ENCODE data around the gene FARS2. TPM values are rescaled to one million over a fixed set of nuclear protein-coding genes. Genes with fewer than 3 reads are reported as not detected.

Gene FARS2
- polyA plus RNA-seq, 1 of the 3 experiments (the other 2 are of a cell fraction): 12.5 TPM

DNA sequence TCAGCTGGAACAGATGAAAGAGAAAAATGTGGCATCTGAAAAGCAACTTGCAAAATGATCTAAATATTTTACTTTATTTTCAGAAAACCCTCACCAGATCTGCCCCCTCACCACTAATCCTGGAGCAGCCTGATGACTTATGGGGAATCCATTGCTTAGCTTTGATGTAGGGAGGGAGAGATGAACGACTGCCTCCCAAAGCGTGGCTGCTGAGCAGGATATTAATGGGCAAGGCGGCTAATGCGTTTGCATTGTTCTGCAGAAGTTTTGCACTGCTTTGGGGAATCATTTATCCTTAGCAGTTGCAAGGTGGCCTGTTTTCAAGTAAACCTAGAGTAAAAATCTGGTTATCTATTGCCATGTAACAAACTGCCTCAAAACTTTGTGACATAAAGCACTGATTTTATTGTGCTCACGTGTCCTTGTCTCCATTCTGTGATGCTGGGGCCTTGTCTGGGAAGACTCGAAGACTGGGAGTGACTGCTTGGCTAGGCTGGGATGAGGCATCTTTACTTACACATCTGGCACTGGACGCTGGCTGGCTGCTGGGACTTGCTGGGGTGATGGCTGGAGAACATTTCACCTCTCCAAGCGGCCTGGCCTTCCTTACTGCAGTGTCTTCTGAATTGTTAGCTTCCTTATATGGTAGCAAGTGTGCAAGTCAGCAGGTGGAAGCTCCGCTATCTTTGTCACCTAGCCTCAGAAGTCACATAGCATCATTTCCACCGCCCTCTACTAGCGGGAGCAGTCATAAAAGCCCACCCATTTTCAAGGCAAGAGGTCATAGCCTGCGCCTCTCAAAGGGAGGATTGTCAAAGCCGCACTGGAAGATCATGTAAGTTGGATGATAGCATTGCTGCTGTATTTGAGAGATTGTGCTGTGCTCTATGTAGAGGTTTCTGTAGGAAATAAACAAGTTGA is 432.2 kb downstream of the FARS2 start:
- Histone ChIP-seq H4K20me1 (ENCODE audit: insufficient read depth) (no peaks in the 10 kb centered on the region), H2AFZ (ENCODE audit: low read depth) (no peak overlapping the region), H3K27me3 (ENCODE audit: insufficient read depth) (no peaks in the 10 kb centered on the region), H3K9ac (no peak overlapping the region), H3K79me2 (ENCODE audit: insufficient read depth) (no peaks in the 10 kb centered on the region), H3K27ac (ENCODE audit: low read depth in 2 of 2, low read length in 1 of 2) (no peak overlapping the region), H3K9me2 (no peaks in the 10 kb centered on the region), H3F3A (replicated peaks; ENCODE audit: insufficient read depth) (no peaks in the 10 kb centered on the region), H3K4me3 (ENCODE audit: low read depth in 2 of 2, low read length in 1 of 2) (no peak overlapping the region), H3K36me3 (replicated peaks in 1 of 2; ENCODE audit: control insufficient read depth in 1 of 2, insufficient read depth in 2 of 2, low read length in 1 of 2) (no peaks in the 10 kb centered on the region), H3K4me1 (ENCODE audit: control insufficient read depth in 1 of 2, insufficient read depth in 2 of 2, low read depth in 1 of 2, low read length in 1 of 2) (no peaks in the 10 kb centered on the region; a peak in 2 of 4 replicates), H3K4me2 (no peak overlapping the region), H3K9me3 (no peaks in the 10 kb centered on the region)
- no peak for DNase-seq
- TF ChIP-seq REST (IDR thresholded peaks at IDR 0.05; ENCODE audit: low read depth, low read length): no peak
- no peak for TF ChIP-seq SIN3A (IDR thresholded peaks at IDR 0.05; ENCODE audit: borderline replicate concordance, low read depth, low read length)
- TF ChIP-seq, protein P1, sequence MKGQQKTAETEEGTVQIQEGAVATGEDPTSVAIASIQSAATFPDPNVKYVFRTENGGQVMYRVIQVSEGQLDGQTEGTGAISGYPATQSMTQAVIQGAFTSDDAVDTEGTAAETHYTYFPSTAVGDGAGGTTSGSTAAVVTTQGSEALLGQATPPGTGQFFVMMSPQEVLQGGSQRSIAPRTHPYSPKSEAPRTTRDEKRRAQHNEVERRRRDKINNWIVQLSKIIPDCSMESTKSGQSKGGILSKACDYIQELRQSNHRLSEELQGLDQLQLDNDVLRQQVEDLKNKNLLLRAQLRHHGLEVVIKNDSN (IDR thresholded peaks at IDR 0.05; ENCODE audit: borderline replicate concordance, low read depth): no peak
- no peak for TF ChIP-seq NFIC (IDR thresholded peaks at IDR 0.05; ENCODE audit: borderline replicate concordance)
- no peak for TF ChIP-seq POLR2AphosphoS5 (IDR thresholded peaks at IDR 0.05; ENCODE audit: low read depth, low read length)
- no peak for TF ChIP-seq MEF2A (IDR thresholded peaks at IDR 0.05; ENCODE audit: borderline replicate concordance, low read depth)
- no peak for TF ChIP-seq EP300 (IDR thresholded peaks at IDR 0.05; ENCODE audit: borderline replicate concordance in 1 of 2, low read depth in 1 of 2, low read length in 1 of 2)
- TF ChIP-seq RXRA (IDR thresholded peaks at IDR 0.05; ENCODE audit: borderline replicate concordance, low read depth): no peak
- no peak for TF ChIP-seq FOXJ3 (CRISPR knock-in tag; IDR thresholded peaks at IDR 0.05)
- no peak for TF ChIP-seq SMC3 (IDR thresholded peaks at IDR 0.05; ENCODE audit: low read depth, low read length)
- no peak for TF ChIP-seq GABPA (IDR thresholded peaks at IDR 0.05; ENCODE audit: low read depth)
- no peak for TF ChIP-seq JUND (IDR thresholded peaks at IDR 0.05)
- no peak for TF ChIP-seq ELF1 (IDR thresholded peaks at IDR 0.05)
- TF ChIP-seq, protein P2, sequence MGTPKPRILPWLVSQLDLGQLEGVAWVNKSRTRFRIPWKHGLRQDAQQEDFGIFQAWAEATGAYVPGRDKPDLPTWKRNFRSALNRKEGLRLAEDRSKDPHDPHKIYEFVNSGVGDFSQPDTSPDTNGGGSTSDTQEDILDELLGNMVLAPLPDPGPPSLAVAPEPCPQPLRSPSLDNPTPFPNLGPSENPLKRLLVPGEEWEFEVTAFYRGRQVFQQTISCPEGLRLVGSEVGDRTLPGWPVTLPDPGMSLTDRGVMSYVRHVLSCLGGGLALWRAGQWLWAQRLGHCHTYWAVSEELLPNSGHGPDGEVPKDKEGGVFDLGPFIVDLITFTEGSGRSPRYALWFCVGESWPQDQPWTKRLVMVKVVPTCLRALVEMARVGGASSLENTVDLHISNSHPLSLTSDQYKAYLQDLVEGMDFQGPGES (IDR thresholded peaks at IDR 0.05; ENCODE audit: low read depth, low read length): no peak
- TF ChIP-seq NRF1 (IDR thresholded peaks at IDR 0.05; ENCODE audit: low read depth, low read length): no peak
- no peak for TF ChIP-seq MXI1 (IDR thresholded peaks at IDR 0.05; ENCODE audit: low read depth, low read length)
- TF ChIP-seq, protein P3, sequence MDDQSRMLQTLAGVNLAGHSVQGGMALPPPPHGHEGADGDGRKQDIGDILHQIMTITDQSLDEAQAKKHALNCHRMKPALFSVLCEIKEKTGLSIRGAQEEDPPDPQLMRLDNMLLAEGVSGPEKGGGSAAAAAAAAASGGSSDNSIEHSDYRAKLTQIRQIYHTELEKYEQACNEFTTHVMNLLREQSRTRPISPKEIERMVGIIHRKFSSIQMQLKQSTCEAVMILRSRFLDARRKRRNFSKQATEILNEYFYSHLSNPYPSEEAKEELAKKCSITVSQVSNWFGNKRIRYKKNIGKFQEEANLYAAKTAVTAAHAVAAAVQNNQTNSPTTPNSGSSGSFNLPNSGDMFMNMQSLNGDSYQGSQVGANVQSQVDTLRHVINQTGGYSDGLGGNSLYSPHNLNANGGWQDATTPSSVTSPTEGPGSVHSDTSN (IDR thresholded peaks at IDR 0.05): no peak
- TF ChIP-seq, protein P4, sequence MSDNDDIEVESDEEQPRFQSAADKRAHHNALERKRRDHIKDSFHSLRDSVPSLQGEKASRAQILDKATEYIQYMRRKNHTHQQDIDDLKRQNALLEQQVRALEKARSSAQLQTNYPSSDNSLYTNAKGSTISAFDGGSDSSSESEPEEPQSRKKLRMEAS (IDR thresholded peaks at IDR 0.05; ENCODE audit: low read depth): no peak
- no peak for TF ChIP-seq GATA2 (CRISPR knock-in tag; IDR thresholded peaks at IDR 0.05)
- TF ChIP-seq RCOR1 (IDR thresholded peaks at IDR 0.05; ENCODE audit: low read length): no peak
- ChIA-PET POLR2A (no interaction called here), CTCF (interaction anchor here (0.5 to 1.2 kb wide), 3 partner anchors 14 to 636 kb away, joined by 3 read pairs; no protein-coding TSS in a partner anchor)
- 89% methylated on average over 13 of the region's 13 CpGs for WGBS (ENCODE audit: low lambda C conversion rate)
